Measurements from ENCODE around the gene KLC4.

KLC4 gene

DNA sequence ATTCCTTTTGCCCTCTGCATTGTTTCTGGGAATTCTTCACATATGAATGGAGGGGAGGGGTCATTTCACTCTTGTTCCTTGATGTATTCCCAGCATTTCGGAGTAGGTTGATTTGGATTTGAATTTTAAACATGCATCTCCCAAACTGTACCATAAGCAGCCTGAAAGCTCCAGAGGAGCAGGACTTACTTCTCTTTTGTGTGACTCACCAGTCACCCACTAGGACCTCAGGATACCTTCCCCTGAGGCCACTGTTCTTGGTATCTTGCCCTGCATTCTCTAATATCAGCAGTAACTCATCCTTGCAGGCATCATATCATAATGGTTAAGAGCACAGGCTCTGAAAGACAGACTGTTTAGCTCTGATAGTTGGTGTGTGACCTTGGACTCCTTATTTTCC lies 900 bp upstream of the KLC4 start:
- Histone ChIP-seq H3K9ac (ENCODE audit: low read length) (peak overlapping the region; percentile 90), H3K9me3 (ENCODE audit: control insufficient read depth, low read length) (no peaks in the 10 kb centered on the region), H3K27me3 (ENCODE audit: control insufficient read depth, insufficient read depth, low read length) (no peaks in the 10 kb centered on the region), H3K4me1 (ENCODE audit: control insufficient read depth, insufficient read depth, low read length) (peaks cover 44% of the 10 kb centered on the region), H3K4me3 (ENCODE audit: low read length) (peak overlapping the region; percentile 92), H3K36me3 (ENCODE audit: control insufficient read depth, insufficient read depth, low read length) (peaks cover 6% of the 10 kb centered on the region)

GRCh38 chr6:43060034-43060754 lies 763 bp downstream of the KLC4 start:
- no peaks in the 10 kb centered on the region for H3K27me3 ChIP-seq (ENCODE audit: control insufficient read depth, insufficient read depth, low read length)
- peaks cover 35% of the 10 kb centered on the region for H3K4me1 ChIP-seq (ENCODE audit: control insufficient read depth, insufficient read depth, low read length)
- peak overlapping the region; percentile 90 for H3K9ac ChIP-seq (ENCODE audit: low read length)
- peaks cover 7% of the 10 kb centered on the region for H3K36me3 ChIP-seq (ENCODE audit: control insufficient read depth, insufficient read depth, low read length)
- H3K9me3 ChIP-seq (ENCODE audit: control insufficient read depth, low read length), result no peaks in the 10 kb centered on the region
- peak overlapping the region; percentile 92 for H3K4me3 ChIP-seq (ENCODE audit: low read length)

DNA sequence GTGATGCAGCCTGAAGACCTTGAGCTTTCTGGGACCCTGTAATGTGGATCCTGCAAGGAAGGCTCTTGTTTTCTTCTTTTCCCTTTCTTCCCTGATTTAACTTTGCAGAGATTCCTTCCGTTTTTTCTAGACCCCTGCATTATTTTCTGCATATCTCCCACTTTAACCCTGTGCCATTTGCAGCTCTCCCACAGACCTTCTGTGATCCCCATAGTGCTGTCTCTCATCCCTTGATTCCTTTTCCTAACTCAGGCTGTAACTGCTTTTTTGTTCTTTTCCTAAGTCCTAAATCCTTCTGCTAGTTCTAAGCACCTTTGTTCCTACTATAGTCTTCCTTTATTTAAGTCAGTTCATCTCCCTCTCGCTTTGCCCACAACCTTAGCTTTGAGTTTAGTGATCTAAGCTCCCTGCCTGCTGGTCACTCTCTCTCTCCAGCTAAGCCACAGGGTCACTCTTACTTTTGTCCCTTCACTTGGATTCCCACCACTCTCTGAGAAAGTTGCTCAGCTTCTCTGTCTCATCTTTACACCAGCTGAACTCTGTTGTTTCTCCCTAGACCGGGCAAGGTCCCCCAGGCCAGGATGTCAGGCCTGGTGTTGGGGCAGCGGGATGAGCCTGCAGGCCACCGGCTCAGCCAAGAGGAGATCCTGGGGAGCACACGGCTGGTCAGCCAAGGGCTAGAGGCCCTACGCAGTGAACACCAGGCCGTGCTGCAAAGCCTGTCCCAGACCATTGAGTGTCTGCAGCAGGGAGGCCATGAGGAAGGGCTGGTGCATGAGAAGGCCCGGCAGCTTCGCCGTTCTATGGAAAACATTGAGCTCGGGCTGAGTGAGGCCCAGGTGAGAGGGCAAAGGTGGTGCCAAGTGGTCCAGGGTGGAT lies 1.6 kb downstream of the KLC4 start:
- Histone ChIP-seq H3K9ac (ENCODE audit: low read length) (peak overlapping the region; percentile 50), H3K4me1 (ENCODE audit: control insufficient read depth, insufficient read depth, low read length) (peaks cover 35% of the 10 kb centered on the region), H3K9me3 (ENCODE audit: control insufficient read depth, low read length) (no peaks in the 10 kb centered on the region), H3K27me3 (ENCODE audit: control insufficient read depth, insufficient read depth, low read length) (no peaks in the 10 kb centered on the region), H3K4me3 (ENCODE audit: low read length) (peak overlapping the region; percentile 92), H3K36me3 (ENCODE audit: control insufficient read depth, insufficient read depth, low read length) (peaks cover 12% of the 10 kb centered on the region)

DNA sequence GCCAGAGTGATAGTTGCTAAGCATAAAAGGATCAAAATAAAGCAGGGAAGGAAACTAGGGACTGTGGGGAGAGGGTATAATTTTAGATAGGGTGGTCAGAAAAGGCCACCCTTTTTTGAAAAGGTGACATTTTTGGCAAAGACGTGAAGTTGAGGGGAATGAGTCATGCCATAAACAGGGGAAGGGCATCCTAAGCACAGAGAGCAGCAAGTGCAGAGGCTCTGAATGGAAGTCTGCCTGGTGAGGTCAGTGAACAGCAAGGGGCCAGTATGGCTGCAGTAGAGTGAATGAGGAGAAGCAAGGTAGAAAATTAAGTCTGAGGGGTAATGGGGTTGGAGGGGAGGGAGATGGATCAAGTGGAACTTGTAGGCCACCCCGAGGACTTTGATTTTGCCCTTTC lies 2.4 kb downstream of the KLC4 start:
- peaks cover 18% of the 10 kb centered on the region for H3K36me3 ChIP-seq (ENCODE audit: control insufficient read depth, insufficient read depth, low read length)
- H3K27me3 ChIP-seq (ENCODE audit: control insufficient read depth, insufficient read depth, low read length), result no peaks in the 10 kb centered on the region
- H3K9me3 ChIP-seq (ENCODE audit: control insufficient read depth, low read length), result no peaks in the 10 kb centered on the region
- H3K9ac ChIP-seq (ENCODE audit: low read length), result peak overlapping the region; percentile 49
- H3K4me3 ChIP-seq (ENCODE audit: low read length), result no peak overlapping the region
- peaks cover 35% of the 10 kb centered on the region for H3K4me1 ChIP-seq (ENCODE audit: control insufficient read depth, insufficient read depth, low read length)

GRCh38 chr6:43062818-43063217 lies 3.4 kb downstream of the KLC4 start:
- H3K4me1 ChIP-seq (ENCODE audit: control insufficient read depth, insufficient read depth, low read length), result peaks cover 35% of the 10 kb centered on the region
- peaks cover 18% of the 10 kb centered on the region for H3K36me3 ChIP-seq (ENCODE audit: control insufficient read depth, insufficient read depth, low read length)
- H3K4me3 ChIP-seq (ENCODE audit: low read length), result no peak overlapping the region
- no peak overlapping the region for H3K9ac ChIP-seq (ENCODE audit: low read length)
- H3K9me3 ChIP-seq (ENCODE audit: control insufficient read depth, low read length), result no peaks in the 10 kb centered on the region
- no peaks in the 10 kb centered on the region for H3K27me3 ChIP-seq (ENCODE audit: control insufficient read depth, insufficient read depth, low read length)

GRCh38 chr6:43070028-43070632 lies 10.7 kb downstream of the KLC4 start:
- Histone ChIP-seq H3K4me3 (ENCODE audit: low read length) (no peak overlapping the region), H3K9ac (ENCODE audit: low read length) (no peak overlapping the region), H3K4me1 (ENCODE audit: control insufficient read depth, insufficient read depth, low read length) (no peaks in the 10 kb centered on the region), H3K9me3 (ENCODE audit: control insufficient read depth, low read length) (no peaks in the 10 kb centered on the region), H3K27me3 (ENCODE audit: control insufficient read depth, insufficient read depth, low read length) (no peaks in the 10 kb centered on the region), H3K36me3 (ENCODE audit: control insufficient read depth, insufficient read depth, low read length) (peaks cover 43% of the 10 kb centered on the region)

DNA sequence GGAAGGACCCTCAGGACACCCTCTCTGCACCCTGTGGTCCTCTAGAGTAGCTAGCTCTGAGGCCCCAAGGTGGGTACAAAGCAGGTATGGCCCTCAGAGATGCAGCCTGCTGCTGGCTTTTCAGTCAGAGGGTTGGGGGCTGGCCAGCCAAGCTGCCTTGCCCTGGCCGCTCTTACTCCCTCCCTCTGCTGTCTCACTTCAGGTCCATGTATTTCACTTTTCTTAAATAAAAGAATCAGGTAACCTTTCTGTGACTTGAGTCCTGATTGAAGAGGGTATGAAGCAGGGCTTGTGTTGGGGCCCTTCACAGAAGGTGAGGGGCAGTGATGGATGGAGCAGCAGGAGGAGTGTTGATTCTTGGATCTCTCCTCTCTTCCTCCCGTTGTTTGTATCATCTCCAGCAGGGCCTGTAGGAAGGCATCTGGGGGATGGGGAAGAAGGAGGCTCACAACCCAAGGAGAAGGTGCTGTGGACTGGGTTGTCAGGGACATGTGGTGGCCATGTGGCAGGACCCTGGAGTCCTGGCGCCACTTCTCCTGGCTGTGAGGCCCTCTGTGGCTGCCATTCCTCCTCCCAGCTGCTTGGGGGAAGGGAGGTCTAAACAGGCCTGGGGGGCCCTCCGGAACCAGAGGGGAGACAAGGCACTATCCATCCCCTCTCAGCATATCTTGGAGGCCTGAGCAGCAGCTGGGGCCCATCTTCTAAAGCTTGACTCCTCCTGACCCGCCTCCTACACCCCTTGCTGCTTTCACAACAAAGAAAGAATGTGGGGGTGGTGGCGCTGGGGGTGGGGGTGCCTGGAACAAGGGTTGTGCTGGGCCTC lies 15.6 kb downstream of the KLC4 start:
- Histone ChIP-seq H3K36me3 (ENCODE audit: control insufficient read depth, insufficient read depth, low read length) (peaks cover 24% of the 10 kb centered on the region), H3K9me3 (ENCODE audit: control insufficient read depth, low read length) (no peaks in the 10 kb centered on the region), H3K27me3 (ENCODE audit: control insufficient read depth, insufficient read depth, low read length) (no peaks in the 10 kb centered on the region), H3K4me1 (ENCODE audit: control insufficient read depth, insufficient read depth, low read length) (peaks cover 19% of the 10 kb centered on the region), H3K4me3 (ENCODE audit: low read length) (no peak overlapping the region), H3K9ac (ENCODE audit: low read length) (no peak overlapping the region)

DNA sequence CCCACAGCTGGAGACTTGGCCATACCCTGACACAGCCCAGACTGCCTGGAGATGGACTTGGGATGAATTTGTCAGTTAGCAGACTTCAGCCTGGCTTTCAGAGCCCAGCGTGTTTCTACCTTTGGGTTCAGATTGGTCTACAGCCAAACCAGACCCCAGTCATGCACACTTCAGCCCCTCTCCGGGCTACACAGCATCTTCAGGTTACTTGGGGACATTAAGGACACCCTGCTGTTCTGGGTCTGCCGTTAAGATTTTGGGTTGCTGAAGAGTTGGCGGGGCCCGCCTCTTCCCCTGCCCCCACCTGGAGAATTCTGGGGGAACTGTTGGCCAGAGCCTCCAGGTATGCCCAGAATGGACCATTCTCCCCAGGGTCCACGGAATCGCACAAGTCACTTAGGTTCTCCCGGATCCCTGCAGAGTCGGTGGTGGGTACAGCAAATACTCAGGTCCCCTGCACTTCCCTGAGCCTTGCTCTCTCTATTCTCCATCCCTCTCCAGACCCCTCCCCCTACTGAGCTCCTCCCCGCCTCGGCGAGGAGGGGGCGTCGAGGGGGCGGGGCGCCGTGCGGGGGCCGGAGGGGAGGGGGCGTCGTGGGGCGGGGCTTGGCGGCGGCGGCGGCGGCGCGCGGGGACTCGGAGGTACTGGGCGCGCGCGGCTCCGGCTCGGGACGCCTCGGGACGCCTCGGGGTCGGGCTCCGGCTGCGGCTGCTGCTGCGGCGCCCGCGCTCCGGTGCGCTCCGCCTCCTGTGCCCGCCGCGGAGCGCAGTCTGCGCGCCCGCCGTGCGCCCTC lies 16.4 kb downstream of the KLC4 start, which contains the start of gene PTK7:
PTK7 (plus strand) TSS at position 645 of the 794 bp plus-strand sequence. CDS start 175 bp downstream, outside the sequence.
- H3K9me3 ChIP-seq (ENCODE audit: control insufficient read depth, low read length), result no peaks in the 10 kb centered on the region
- peaks cover 18% of the 10 kb centered on the region for H3K36me3 ChIP-seq (ENCODE audit: control insufficient read depth, insufficient read depth, low read length)
- H3K27me3 ChIP-seq (ENCODE audit: control insufficient read depth, insufficient read depth, low read length), result no peaks in the 10 kb centered on the region
- H3K4me3 ChIP-seq (ENCODE audit: low read length), result peak within 1 kb of the TSS; percentile 64
- peaks cover 19% of the 10 kb centered on the region for H3K4me1 ChIP-seq (ENCODE audit: control insufficient read depth, insufficient read depth, low read length)
- peak within 1 kb of the TSS; percentile 61 for H3K9ac ChIP-seq (ENCODE audit: low read length)

DNA sequence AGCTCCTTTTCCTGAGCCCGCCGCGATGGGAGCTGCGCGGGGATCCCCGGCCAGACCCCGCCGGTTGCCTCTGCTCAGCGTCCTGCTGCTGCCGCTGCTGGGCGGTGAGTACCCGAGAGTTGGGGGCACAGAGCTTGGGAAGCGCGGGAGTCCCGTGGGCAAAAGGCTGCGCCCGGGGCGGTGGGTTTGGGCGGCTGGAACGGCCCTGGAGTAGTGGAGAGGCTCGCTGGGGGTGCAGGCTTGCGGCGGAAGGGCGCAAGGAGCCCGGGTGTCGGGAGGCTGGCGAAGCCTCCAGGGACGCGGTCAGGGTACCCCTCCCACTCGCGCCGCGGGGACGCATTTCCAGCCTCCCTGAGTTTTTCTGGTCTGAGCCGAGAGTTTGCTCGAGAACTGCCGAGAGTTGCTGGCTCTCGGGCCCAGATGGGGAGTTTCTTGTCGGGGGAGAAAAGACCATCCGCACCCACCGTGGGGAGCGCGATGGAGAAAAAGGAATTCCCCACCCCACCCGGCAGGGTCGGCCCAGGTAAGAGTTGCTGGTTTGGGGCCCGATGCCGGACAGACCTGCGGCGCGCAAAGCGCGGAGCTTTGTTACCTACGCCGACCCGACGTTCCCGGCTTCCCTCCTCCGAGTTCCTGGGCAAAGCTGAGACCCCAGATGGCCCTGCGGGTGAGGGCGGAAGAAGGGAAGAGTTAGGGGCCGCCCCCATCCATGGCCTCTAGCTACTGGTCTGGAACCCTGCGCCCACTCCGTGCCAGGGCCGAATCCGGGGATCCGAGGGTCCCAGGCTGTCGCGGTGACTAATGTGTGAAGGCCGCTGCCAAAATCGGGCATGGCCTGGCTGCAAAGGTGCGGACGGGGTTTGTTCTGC lies 17.3 kb downstream of the KLC4 start:
- H3K4me3 ChIP-seq (ENCODE audit: low read length), result peak overlapping the region; percentile 64
- H3K9me3 ChIP-seq (ENCODE audit: control insufficient read depth, low read length), result no peaks in the 10 kb centered on the region
- peaks cover 11% of the 10 kb centered on the region for H3K36me3 ChIP-seq (ENCODE audit: control insufficient read depth, insufficient read depth, low read length)
- no peaks in the 10 kb centered on the region for H3K27me3 ChIP-seq (ENCODE audit: control insufficient read depth, insufficient read depth, low read length)
- H3K4me1 ChIP-seq (ENCODE audit: control insufficient read depth, insufficient read depth, low read length), result peaks cover 19% of the 10 kb centered on the region
- peak overlapping the region; percentile 61 for H3K9ac ChIP-seq (ENCODE audit: low read length)

DNA sequence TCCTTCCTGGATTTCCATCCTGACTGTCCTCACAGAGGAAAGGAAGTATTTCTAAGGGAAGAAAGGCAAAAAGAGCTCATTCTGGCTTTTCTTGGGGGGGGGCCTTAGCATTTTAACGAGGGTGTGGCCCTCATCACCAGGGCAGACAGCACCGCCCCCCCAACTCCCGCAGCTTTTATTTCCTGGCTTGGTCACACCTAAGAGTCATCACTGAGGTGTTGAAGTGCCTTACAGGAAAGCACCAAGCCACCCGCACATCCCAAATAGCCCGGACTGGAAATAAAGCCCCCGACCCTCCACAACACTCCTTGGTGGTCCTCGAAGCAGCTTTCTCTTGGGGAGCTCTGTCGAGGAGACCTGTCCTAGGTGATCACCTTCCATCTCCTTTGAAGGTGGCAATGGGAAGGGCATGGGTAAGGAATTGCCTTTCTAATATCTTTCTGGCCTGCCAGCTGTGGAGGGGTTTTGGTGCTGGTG lies 17.9 kb downstream of the KLC4 start:
- Histone ChIP-seq H3K4me1 (ENCODE audit: control insufficient read depth, insufficient read depth, low read length) (peaks cover 19% of the 10 kb centered on the region), H3K4me3 (ENCODE audit: low read length) (peak overlapping the region; percentile 64), H3K36me3 (ENCODE audit: control insufficient read depth, insufficient read depth, low read length) (peaks cover 8% of the 10 kb centered on the region), H3K9ac (ENCODE audit: low read length) (peak overlapping the region; percentile 61), H3K9me3 (ENCODE audit: control insufficient read depth, low read length) (no peaks in the 10 kb centered on the region), H3K27me3 (ENCODE audit: control insufficient read depth, insufficient read depth, low read length) (no peaks in the 10 kb centered on the region)
